Endothelial cell of umbilical vein (primary cell): ENCODE measurements around the gene RNMT. TPM values are rescaled to one million over a fixed set of nuclear protein-coding genes. Genes with fewer than 3 reads are reported as not detected.

Experiments used
- BruUV-seq: library from RNA; stranded (reverse); fragments of 400-500 nt; replicated peaks from 2 replicates; lab custom pipeline; 2021; lab: Mats Ljungman, UMichigan
- CTCF ChIA-PET: fragments of 300-600, 350-600 bp; sonication (Branson Sonifier 250); formaldehyde crosslinking; loops from one replicate; lab custom pipeline; 2021; ENCODE audit warnings: antibody characterized with exemption, inconsistent platforms; lab: Charles Lee
- POLR2A ChIA-PET: fragments of 300-600, 350-600 bp; sonication (Branson Sonifier 250); formaldehyde crosslinking; loops from one replicate; lab custom pipeline; 2021; ENCODE audit warnings: antibody characterized with exemption, inconsistent platforms; lab: Charles Lee
- DNase-seq: peaks from one replicate; pipeline ENCODE4 v3.0.0-alpha.2; 2011; ENCODE audit warnings: low read depth, low spot score
- FAIRE-seq: peaks from 2 replicates; lab custom pipeline; 2011; peaks lifted over from hg19 to GRCh38; lab: Jason Lieb, UNC
- H2AFZ ChIP-seq: 2 replicates; pipeline ENCODE4 v1.6.0; 2012; ENCODE audit warnings: low read depth, low read length, control low read depth, inconsistent platforms
- H3K27ac ChIP-seq: 2 replicates; pipeline ENCODE4 v1.5.1; 2011; ENCODE audit warnings: low read depth, mild to moderate bottlenecking, control low read depth, low read length, moderate library complexity; ENCODE audit not compliant: insufficient read depth
- H3K27me3 ChIP-seq, 2 experiments: 2 replicates each; pipeline versions ENCODE4 v1.6.0 to v1.6.1; 2011; ENCODE audit warnings: low read length in 2 of 2, mixed read lengths in 1 of 2; ENCODE audit not compliant: control insufficient read depth in 2 of 2, insufficient read depth in 2 of 2
- H3K36me3 ChIP-seq, 2 experiments: 2 replicates in 1 of 2; 3 replicates in 1 of 2; pipeline ENCODE4 v1.5.1; 2011; ENCODE audit warnings: low read length in 2 of 2, mild to moderate bottlenecking in 1 of 2, moderate library complexity in 1 of 2; ENCODE audit not compliant: control insufficient read depth in 2 of 2, insufficient read depth in 2 of 2; ENCODE audit errors: extremely low read depth in 1 of 2
- H3K4me1 ChIP-seq: 3 replicates; pipeline ENCODE4 v1.5.1; 2011; ENCODE audit warnings: mild to moderate bottlenecking, low read length; ENCODE audit not compliant: control insufficient read depth, insufficient read depth; ENCODE audit errors: extremely low read depth
- H3K4me2 ChIP-seq: 2 replicates; pipeline ENCODE4 v1.6.1; 2011; ENCODE audit warnings: low read length, control low read depth, mixed read lengths; ENCODE audit not compliant: insufficient read depth
- H3K4me3 ChIP-seq, 3 experiments: fragments of 200-600 bp in 1 of 3; sonication (generic), shearing (Covaris generic) in 1 of 3; replicated peaks in 1 of 3; 2 replicates each; pipeline ENCODE4 v1.5.1; 2011 to 2016; ENCODE audit warnings: control low read depth in 3 of 3, low read length in 3 of 3, mild to moderate bottlenecking in 2 of 3, inconsistent platforms in 1 of 3, low read depth in 1 of 3, moderate library complexity in 1 of 3; ENCODE audit not compliant: insufficient read depth in 1 of 3
- H3K79me2 ChIP-seq: 2 replicates; pipeline ENCODE4 v1.6.0; 2012; ENCODE audit warnings: low read length, inconsistent platforms; ENCODE audit not compliant: control insufficient read depth, insufficient read depth
- H3K9ac ChIP-seq: replicated peaks from 2 replicates; pipeline ENCODE3; 2011; ENCODE audit warnings: low read length, control low read depth; ENCODE audit not compliant: insufficient read depth; ENCODE audit errors: extremely low read depth
- H3K9me1 ChIP-seq: replicated peaks from 3 replicates; pipeline ENCODE4 v1.6.0; 2011; ENCODE audit warnings: mild to moderate bottlenecking, low read length; ENCODE audit not compliant: control insufficient read depth, insufficient read depth; ENCODE audit errors: extremely low read depth
- H3K9me3 ChIP-seq: replicated peaks from 2 replicates; pipeline ENCODE4 v1.5.1; 2012; ENCODE audit warnings: low read length, inconsistent platforms; ENCODE audit not compliant: control insufficient read depth, insufficient read depth
- H4K20me1 ChIP-seq: replicated peaks from 2 replicates; pipeline ENCODE3; 2011; ENCODE audit warnings: mild to moderate bottlenecking, low read length; ENCODE audit not compliant: control insufficient read depth, insufficient read depth; ENCODE audit errors: extremely low read depth
- EZH2 ChIP-seq: IDR thresholded peaks from 2 replicates; pipeline ENCODE4 v1.6.1; 2012; ENCODE audit warnings: borderline replicate concordance, low read depth, mild to moderate bottlenecking, moderate library complexity, low read length, inconsistent platforms; ENCODE audit not compliant: severe bottlenecking
- FOS ChIP-seq: IDR thresholded peaks from 2 replicates; pipeline ENCODE4 v1.6.1; 2011; ENCODE audit warnings: mild to moderate bottlenecking, low read length, moderate library complexity, borderline replicate concordance; ENCODE audit not compliant: insufficient read depth
- GATA2 ChIP-seq: IDR thresholded peaks from 2 replicates; pipeline ENCODE4 v1.7.0; 2011; ENCODE audit warnings: low read depth, mild to moderate bottlenecking, moderate library complexity, mixed read lengths, low read length; ENCODE audit not compliant: insufficient read length, insufficient read depth
- JUN ChIP-seq: IDR thresholded peaks from 2 replicates; pipeline ENCODE4 v1.6.1; 2011; ENCODE audit warnings: borderline replicate concordance, low read depth; ENCODE audit not compliant: insufficient read length, insufficient read depth
- MYC ChIP-seq: IDR thresholded peaks from one replicate; pipeline ENCODE4 v1.6.1; 2011; ENCODE audit warnings: mild to moderate bottlenecking, low read depth, low read length
- POLR2A ChIP-seq: IDR thresholded peaks from 2 replicates; pipeline ENCODE4 v1.6.1; 2012; ENCODE audit warnings: low read depth, mild to moderate bottlenecking, control low read depth, low read length
- POLR2AphosphoS5 ChIP-seq: IDR thresholded peaks from 2 replicates; pipeline ENCODE4 v1.6.1; 2012; ENCODE audit warnings: low read depth, mild to moderate bottlenecking, control low read depth, low read length, moderate library complexity; ENCODE audit not compliant: insufficient read depth
- dilution Hi-C: fragments of 300-500 bp; cut with MboI; formaldehyde crosslinking; loops from one replicate; pipeline ENCODE4 v1.15.0; 2019; ENCODE audit warnings: low sequenced_read_pairs; ENCODE audit not compliant: extremely low pct_ligation_motif_present
- intact Hi-C: fragments of 100-400 bp; cut with micrococcal nuclease; formaldehyde crosslinking; loops from one replicate; pipeline ENCODE4 v1.10.0; 2022
- polyA plus RNA-seq, 4 experiments: library from polyadenylated mRNA; depleted of rRNA in 3 of 4; stranded (reverse) in 3 of 4; unstranded in 1 of 4; fragments of >200 nt; gene quantifications; 2 replicates each; pipeline versions ENCODE4 v1.2.1 to v1.2.3, GENCODE V29; 2011 to 2012; ENCODE audit warnings: missing spikeins in 1 of 4
- total RNA-seq: library from RNA; stranded (reverse); gene quantifications from 2 replicates; pipeline ENCODE4 v1.2.3, GENCODE V29; 2021
- TF ChIP-seq, protein P1 (sequence below): IDR thresholded peaks from 2 replicates; pipeline ENCODE4 v1.6.1; 2011; ENCODE audit not compliant: insufficient read depth, insufficient read length
- TF ChIP-seq, protein P2 (sequence below), 2 donors: IDR thresholded peaks; 1 replicate in 1 of 2; 2 replicates in 1 of 2; pipeline ENCODE4 v1.5.1; 2011; ENCODE audit warnings: low read length in 2 of 2, mild to moderate bottlenecking in 2 of 2, moderate library complexity in 2 of 2, control low read depth in 1 of 2, inconsistent platforms in 1 of 2, low read depth in 1 of 2; ENCODE audit not compliant: insufficient read depth in 1 of 2; ENCODE audit errors: extremely low read depth in 1 of 2

Gene RNMT
- total and polyA plus RNA-seq, 2 donors (not counting 3 experiments of a cell fraction or from before 2014, with no cell fraction given): 9.8 to 29.5 TPM

DNA sequence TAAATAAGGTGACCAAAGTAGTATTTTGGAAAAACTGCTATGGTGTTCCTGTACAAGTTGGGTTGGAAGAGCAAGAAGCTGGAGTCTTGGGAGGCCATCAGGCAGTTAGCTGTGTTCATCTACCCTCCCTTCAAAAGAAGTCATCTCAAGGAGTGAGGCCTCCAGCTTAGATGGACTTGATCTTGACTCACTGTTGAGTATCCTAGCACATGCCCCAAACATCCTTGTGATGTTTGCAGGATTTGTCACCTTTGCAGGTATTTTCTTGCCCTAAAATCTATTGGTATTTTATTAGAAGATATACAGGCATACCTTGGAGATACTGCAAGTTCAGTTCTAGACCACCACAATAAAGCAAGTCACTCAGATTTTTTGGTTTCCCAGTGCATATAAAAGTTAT, 30.2 kb downstream of the RNMT start:
- no peak overlapping the region for H2AFZ ChIP-seq
- no peak overlapping the region for H3K4me2 ChIP-seq
- H3K79me2 ChIP-seq: no peaks in the 10 kb centered on the region
- DNase-seq (no peak), FAIRE-seq (no peak)
- dilution Hi-C loops (no loop called here), intact Hi-C loops (no loop called here)
- TF ChIP-seq, protein P1, sequence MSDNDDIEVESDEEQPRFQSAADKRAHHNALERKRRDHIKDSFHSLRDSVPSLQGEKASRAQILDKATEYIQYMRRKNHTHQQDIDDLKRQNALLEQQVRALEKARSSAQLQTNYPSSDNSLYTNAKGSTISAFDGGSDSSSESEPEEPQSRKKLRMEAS: no peak
- TF ChIP-seq FOS (no peak), POLR2A (no peak), EZH2 (no peak), MYC (no peak), GATA2 (no peak), JUN (no peak), POLR2AphosphoS5 (no peak)
- TF ChIP-seq, protein P2, sequence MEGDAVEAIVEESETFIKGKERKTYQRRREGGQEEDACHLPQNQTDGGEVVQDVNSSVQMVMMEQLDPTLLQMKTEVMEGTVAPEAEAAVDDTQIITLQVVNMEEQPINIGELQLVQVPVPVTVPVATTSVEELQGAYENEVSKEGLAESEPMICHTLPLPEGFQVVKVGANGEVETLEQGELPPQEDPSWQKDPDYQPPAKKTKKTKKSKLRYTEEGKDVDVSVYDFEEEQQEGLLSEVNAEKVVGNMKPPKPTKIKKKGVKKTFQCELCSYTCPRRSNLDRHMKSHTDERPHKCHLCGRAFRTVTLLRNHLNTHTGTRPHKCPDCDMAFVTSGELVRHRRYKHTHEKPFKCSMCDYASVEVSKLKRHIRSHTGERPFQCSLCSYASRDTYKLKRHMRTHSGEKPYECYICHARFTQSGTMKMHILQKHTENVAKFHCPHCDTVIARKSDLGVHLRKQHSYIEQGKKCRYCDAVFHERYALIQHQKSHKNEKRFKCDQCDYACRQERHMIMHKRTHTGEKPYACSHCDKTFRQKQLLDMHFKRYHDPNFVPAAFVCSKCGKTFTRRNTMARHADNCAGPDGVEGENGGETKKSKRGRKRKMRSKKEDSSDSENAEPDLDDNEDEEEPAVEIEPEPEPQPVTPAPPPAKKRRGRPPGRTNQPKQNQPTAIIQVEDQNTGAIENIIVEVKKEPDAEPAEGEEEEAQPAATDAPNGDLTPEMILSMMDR (IDR thresholded peaks at IDR 0.05; ENCODE audit: extremely low read depth in 1 of 2, insufficient read depth in 1 of 2, low read depth in 1 of 2, low read length in 2 of 2): no peak
- no peak overlapping the region for H3K4me3 ChIP-seq
- H3K27ac ChIP-seq: no peak overlapping the region
- H3K9ac ChIP-seq: no peak overlapping the region
- no TSS peak for BruUV-seq
- POLR2A ChIA-PET: no interaction called here
- H3K36me3 ChIP-seq: peaks cover 6 to 7% of the 10 kb centered on the region in 2 experiments
- no peaks in the 10 kb centered on the region for H4K20me1 ChIP-seq
- H3K9me3 ChIP-seq: no peaks in the 10 kb centered on the region
- CTCF ChIA-PET: no interaction called here
- no peaks in the 10 kb centered on the region for H3K9me1 ChIP-seq
- no peaks in the 10 kb centered on the region for H3K27me3 ChIP-seq
- H3K4me1 ChIP-seq: no peaks in the 10 kb centered on the region
